Lower lobe of right lung (tissue), 2 donors: ENCODE measurements around the gene SIDT1. TPM values are rescaled to one million over a fixed set of nuclear protein-coding genes. Genes with fewer than 3 reads are reported as not detected.

Experiments used
- ATAC-seq, 2 donors: fragments of 200-7000 bp; cut with Tn5 transposase; one replicate each; pipeline ENCODE4 v1.9.1; 2020 to 2022; ENCODE audit warnings: mild to moderate bottlenecking in 2 of 2, moderate library complexity in 2 of 2
- DNase-seq: peaks from one replicate; pipeline ENCODE4 v3.0.0-alpha.2; 2020
- H3K27ac ChIP-seq: fragments of 200-600 bp; one replicate; pipeline ENCODE4 v1.8.0; 2022
- H3K27me3 ChIP-seq: fragments of 200-600 bp; one replicate; pipeline ENCODE4 v1.8.0; 2022; ENCODE audit warnings: low read depth
- H3K36me3 ChIP-seq: fragments of 200-600 bp; one replicate; pipeline ENCODE4 v1.8.0; 2022; ENCODE audit warnings: mild to moderate bottlenecking
- H3K4me1 ChIP-seq: fragments of 200-600 bp; one replicate; pipeline ENCODE4 v1.8.0; 2022
- H3K4me3 ChIP-seq: fragments of 200-600 bp; one replicate; pipeline ENCODE4 v1.8.0; 2022; ENCODE audit warnings: mild to moderate bottlenecking
- H3K9me3 ChIP-seq: fragments of 200-600 bp; one replicate; pipeline ENCODE4 v1.8.0; 2022
- CTCF ChIP-seq: fragments of 200-600 bp; IDR thresholded peaks from one replicate; pipeline ENCODE4 v1.8.0; 2022; ENCODE audit warnings: antibody characterized with exemption, mild to moderate bottlenecking
- intact Hi-C: fragments of 100-400 bp; cut with DNase I; formaldehyde crosslinking; loops from one replicate; pipeline ENCODE4 v1.11.0; 2022
- total RNA-seq: library from RNA; stranded (reverse); fragmentation: NEBNext Ultra II Directional; extraction: Animal tissue kit (Norgen Biotek cat#: 25700); gene quantifications from one replicate; pipeline ENCODE4 v1.2.1, GENCODE V29; 2021
- donor health status: DM: no; HTN: yes; CAD: no; lungs with severe emphysema.

SIDT1 gene
- total RNA-seq, 1 donor from 2014 or later: 5.3 TPM

- Histone ChIP-seq H3K36me3 (no peaks in the 10 kb centered on the region), H3K27ac (no peak overlapping the region), H3K9me3 (no peaks in the 10 kb centered on the region), H3K4me3 (no peak overlapping the region), H3K4me1 (no peaks in the 10 kb centered on the region), H3K27me3 (no peaks in the 10 kb centered on the region)
- TF ChIP-seq CTCF: no peak
- intact Hi-C loops: no loop called here
- DNase-seq: no peak
- ATAC-seq: no peak
Observed at GRCh38 chr3:113590983-113591382, 58.6 kb downstream of the SIDT1 start.

- DNase-seq (no peak), ATAC-seq (no peak)
- Histone ChIP-seq H3K4me1 (no peaks in the 10 kb centered on the region), H3K9me3 (no peaks in the 10 kb centered on the region), H3K27ac (no peak overlapping the region), H3K4me3 (no peak overlapping the region), H3K36me3 (no peaks in the 10 kb centered on the region), H3K27me3 (no peaks in the 10 kb centered on the region)
- intact Hi-C loops: no loop called here
- TF ChIP-seq CTCF: no peak
Observed at GRCh38 chr3:113594066-113594465, 61.7 kb downstream of the SIDT1 start.

- H3K4me3 ChIP-seq: no peak overlapping the region
- H3K27me3 ChIP-seq: no peaks in the 10 kb centered on the region
- DNase-seq (no peak), ATAC-seq (no peak)
- H3K27ac ChIP-seq: no peak overlapping the region
- no peaks in the 10 kb centered on the region for H3K9me3 ChIP-seq
- no peaks in the 10 kb centered on the region for H3K36me3 ChIP-seq
- TF ChIP-seq CTCF: no peak
- intact Hi-C loops: no loop called here
- H3K4me1 ChIP-seq: no peaks in the 10 kb centered on the region
Observed at GRCh38 chr3:113597596-113598354, 65.4 kb downstream of the SIDT1 start.

GRCh38 chr3:113600418-113601182 lies 68.2 kb downstream of the SIDT1 start:
- H3K4me1 ChIP-seq: no peaks in the 10 kb centered on the region
- no peak for TF ChIP-seq CTCF
- H3K9me3 ChIP-seq: no peaks in the 10 kb centered on the region
- H3K27me3 ChIP-seq: no peaks in the 10 kb centered on the region
- H3K4me3 ChIP-seq: no peak overlapping the region
- no peak overlapping the region for H3K27ac ChIP-seq
- H3K36me3 ChIP-seq: no peaks in the 10 kb centered on the region
- ATAC-seq (no peak), DNase-seq (no peak)
- intact Hi-C loops: no loop called here

GRCh38 chr3:113601240-113601639 lies 68.9 kb downstream of the SIDT1 start:
- Histone ChIP-seq H3K36me3 (no peaks in the 10 kb centered on the region), H3K9me3 (no peaks in the 10 kb centered on the region), H3K27me3 (no peaks in the 10 kb centered on the region), H3K4me3 (no peak overlapping the region), H3K27ac (no peak overlapping the region), H3K4me1 (no peaks in the 10 kb centered on the region)
- intact Hi-C loops: no loop called here
- DNase-seq (no peak), ATAC-seq (no peak)
- TF ChIP-seq CTCF: no peak
